ENCODE measurements around the gene GRIK1.

- TF ChIP-seq EZH2 (IDR thresholded peaks at IDR 0.05) (no peak), POLR2AphosphoS5 (IDR thresholded peaks at IDR 0.05; ENCODE audit: borderline replicate concordance, low read depth, low read length) (no peak)
These were observed 231.4 kb downstream of the GRIK1 start for GRCh38 chr21:29708401-29708800.

Measured in SK-N-MC (cell line).